Coronary artery (tissue), 2 donors: Measurements from ENCODE around the gene ZSCAN5A.
"Not testable (repeated sequence)": the region's sequence is repeated elsewhere in the genome, so short reads cannot be mapped to it uniquely, and the experiment has no call there.

Experiments used
- DNase-seq: peaks from one replicate; pipeline ENCODE4 v3.0.0-alpha.2; 2017; ENCODE audit warnings: low spot score
- H3K27ac ChIP-seq, 2 donors: fragments of 200-600 bp; sonication (generic); one replicate each; pipeline ENCODE4 v1.5.1; 2016 to 2019
- H3K4me3 ChIP-seq: fragments of 200-600 bp; sonication (generic); 2 replicates; pipeline ENCODE4 v1.5.1; 2016; ENCODE audit warnings: mild to moderate bottlenecking, moderate library complexity
- TF ChIP-seq, protein P1 (sequence below): fragments of 200-600 bp; sonication (generic); IDR thresholded peaks from one replicate; pipeline ENCODE4 v1.5.1; 2019; ENCODE audit warnings: antibody characterized with exemption

The ZSCAN5A gene

DNA sequence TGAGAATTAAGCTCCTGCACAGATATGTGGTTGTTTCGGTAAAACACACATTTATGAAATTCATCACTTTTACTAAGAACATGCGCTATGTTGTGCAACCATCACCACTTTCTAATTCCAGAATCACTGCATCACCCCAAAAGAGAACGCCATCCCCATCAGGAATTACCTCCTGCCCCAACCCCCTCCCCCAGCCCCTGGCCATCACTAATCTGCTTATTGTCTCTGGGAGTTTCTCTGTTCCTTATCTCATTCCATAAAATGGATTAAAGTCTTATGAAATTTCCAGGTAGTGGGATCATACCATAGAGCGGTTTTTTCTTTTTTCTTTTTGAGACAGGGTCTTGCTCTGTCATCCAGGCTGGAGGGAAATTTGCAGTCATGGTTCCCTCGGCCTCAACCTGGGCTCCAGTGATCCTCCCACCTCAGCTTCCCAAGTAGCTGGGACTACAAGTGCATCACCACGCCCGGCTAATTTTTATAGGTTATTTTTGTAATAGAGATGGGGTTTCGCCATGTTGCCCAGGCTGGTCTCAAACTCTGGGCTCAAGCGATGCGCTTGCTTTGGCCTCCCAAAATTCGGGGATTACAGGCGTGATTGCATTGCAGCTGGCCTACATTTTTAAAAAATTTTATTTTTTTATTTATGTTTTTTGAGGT lies 120.5 kb downstream of the ZSCAN5A start:
- no peak overlapping the region for H3K4me3 ChIP-seq
- TF ChIP-seq, protein P1, sequence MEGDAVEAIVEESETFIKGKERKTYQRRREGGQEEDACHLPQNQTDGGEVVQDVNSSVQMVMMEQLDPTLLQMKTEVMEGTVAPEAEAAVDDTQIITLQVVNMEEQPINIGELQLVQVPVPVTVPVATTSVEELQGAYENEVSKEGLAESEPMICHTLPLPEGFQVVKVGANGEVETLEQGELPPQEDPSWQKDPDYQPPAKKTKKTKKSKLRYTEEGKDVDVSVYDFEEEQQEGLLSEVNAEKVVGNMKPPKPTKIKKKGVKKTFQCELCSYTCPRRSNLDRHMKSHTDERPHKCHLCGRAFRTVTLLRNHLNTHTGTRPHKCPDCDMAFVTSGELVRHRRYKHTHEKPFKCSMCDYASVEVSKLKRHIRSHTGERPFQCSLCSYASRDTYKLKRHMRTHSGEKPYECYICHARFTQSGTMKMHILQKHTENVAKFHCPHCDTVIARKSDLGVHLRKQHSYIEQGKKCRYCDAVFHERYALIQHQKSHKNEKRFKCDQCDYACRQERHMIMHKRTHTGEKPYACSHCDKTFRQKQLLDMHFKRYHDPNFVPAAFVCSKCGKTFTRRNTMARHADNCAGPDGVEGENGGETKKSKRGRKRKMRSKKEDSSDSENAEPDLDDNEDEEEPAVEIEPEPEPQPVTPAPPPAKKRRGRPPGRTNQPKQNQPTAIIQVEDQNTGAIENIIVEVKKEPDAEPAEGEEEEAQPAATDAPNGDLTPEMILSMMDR: no peak
- DNase-seq: no peak
- no peak overlapping the region for H3K27ac ChIP-seq

DNA sequence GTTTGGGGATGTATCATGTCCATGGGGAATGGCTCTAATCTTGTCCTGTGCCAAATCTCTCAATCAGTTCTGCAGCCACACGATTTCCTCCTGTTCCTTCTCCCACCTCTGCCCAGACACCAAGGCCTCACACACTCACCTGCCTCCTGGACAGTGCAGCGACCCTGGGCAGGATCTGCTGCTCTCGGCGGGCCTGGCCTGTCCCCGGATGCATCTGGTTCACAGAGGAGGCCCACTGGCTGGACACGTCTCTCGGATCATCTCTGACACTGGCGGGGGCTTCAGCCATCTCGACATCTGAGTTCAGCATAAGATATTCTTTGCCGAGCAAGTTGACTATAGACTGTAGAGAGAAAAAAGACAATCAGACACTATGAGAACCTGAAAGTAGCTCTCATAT lies 122.9 kb downstream of the ZSCAN5A start:
- no peak for DNase-seq
- no peak overlapping the region for H3K27ac ChIP-seq
- TF ChIP-seq, protein P1: no peak
- no peak overlapping the region for H3K4me3 ChIP-seq

DNA sequence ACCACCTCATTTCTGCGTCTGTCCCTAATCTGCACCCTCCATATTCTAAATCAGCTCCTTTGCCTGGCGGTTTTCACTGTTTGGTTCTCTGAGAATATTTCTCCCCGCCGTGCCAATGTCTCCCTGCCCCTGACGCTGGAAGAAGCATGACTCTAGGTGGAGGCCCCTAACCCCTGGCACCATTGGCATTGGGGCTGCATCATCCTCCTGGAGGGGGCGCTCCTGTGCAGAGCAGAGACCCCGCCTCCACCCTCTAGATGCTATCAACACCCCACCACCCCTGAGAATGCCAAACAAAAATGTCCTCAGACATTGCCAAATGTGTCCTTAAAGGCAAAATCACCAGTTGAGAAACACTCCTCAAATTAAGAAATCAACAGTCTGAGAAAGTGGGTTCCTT lies 123.5 kb downstream of the ZSCAN5A start:
- Histone ChIP-seq H3K4me3 (no peak overlapping the region), H3K27ac (no peak overlapping the region)
- TF ChIP-seq, protein P1: no peak
- DNase-seq: no peak

DNA sequence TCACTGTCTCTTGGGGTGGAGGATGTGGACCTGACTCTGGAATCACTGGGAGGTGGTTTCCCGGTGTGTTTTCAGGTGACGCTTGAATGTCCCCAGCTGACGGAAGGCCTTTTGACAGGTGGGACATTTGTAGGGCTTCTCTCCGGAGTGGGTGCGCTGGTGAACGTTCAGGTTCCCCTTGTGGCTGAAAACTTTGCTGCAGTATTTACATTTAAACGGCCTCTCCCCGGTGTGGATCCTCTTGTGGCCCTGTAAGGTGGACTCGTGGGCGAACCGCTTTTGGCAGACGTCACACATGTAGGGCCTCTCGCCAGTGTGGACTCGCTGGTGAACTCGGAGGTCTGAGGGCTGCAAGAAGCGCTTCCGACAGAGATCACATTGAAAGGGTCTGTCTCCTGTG lies 124.9 kb downstream of the ZSCAN5A start:
- no peak for DNase-seq
- TF ChIP-seq, protein P1: no peak
- H3K27ac ChIP-seq: no peak overlapping the region
- no peak overlapping the region for H3K4me3 ChIP-seq

DNA sequence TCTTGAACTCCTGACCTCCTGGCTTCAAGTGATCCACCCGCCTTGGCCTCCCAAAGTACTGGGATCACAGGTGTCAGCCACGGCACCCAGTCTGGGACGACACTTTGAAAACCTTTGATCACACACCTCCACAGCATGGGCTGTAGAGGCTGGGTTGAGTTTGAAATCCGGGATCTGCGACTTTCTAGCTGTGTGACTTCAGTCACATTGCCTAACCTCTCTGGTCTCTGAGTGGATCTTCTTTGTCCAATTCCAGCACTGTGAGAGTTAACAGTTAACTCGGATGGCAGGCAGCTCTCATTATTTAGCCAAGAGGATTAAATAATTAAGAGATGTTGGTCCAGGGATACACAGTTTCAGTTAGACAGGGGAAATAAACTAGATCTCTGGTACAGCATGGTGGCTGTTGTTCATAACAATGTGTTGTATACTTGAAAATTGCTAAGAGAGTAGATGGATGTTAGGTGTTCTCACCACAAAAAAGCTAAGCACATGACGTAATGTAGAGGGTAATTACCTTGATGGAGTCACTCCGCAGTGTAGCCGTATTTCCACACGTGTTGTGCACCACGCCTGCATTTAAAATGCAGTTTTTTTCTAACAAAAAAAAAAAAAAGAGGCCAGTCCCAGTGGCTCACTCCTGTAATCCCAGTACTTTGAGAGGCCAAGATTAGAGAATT lies 136.9 kb downstream of the ZSCAN5A start:
- H3K27ac ChIP-seq: no peak overlapping the region
- no peak for DNase-seq
- TF ChIP-seq, protein P1: no peak

DNA sequence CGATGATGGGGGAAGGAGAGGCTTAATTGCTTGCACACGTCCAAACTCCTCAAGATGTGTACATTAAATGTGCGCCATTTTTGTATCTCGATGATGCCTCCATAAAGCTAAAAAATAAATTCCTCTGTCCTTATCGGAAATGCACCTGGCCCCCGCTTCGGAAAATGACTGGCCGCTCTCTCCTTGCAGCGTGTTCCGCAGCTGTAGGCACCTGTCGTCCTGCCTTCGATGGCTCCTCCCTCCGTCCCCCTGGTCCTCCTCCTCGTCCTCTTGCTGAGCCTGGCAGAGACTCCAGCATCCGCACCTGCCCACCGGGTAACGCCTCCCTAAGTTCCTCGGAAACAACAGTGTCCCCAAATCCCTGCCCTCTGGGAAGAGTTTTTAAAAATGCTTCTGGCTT lies 137.8 kb downstream of the ZSCAN5A start:
- no peak for DNase-seq
- no peak overlapping the region for H3K27ac ChIP-seq
- no peak overlapping the region for H3K4me3 ChIP-seq
- TF ChIP-seq, protein P1: no peak

More for the DNA sequence above, 136.9 kb downstream of the ZSCAN5A start:
- no peak overlapping the region for H3K4me3 ChIP-seq

DNA sequence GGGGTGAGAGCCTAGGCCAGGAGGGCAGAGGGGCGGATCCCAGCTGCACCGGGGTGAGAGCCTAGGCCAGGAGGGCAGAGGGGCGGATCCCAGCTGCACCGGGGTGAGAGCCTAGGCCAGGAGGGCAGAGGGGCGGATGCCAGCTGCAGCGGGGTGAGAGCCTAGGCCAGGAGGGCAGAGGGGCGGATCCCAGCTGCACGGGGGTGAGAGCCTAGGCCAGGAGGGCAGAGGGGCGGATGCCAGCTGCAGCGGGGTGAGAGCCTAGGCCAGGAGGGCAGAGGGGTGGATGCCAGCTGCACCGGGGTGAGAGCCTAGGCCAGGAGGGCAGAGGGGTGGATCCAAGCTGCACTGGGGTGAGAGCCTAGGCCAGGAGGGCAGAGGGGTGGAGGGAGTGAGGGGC lies 138.3 kb downstream of the ZSCAN5A start:
- H3K27ac ChIP-seq, H3K4me3 ChIP-seq, DNase-seq: not testable (repeated sequence)

DNA sequence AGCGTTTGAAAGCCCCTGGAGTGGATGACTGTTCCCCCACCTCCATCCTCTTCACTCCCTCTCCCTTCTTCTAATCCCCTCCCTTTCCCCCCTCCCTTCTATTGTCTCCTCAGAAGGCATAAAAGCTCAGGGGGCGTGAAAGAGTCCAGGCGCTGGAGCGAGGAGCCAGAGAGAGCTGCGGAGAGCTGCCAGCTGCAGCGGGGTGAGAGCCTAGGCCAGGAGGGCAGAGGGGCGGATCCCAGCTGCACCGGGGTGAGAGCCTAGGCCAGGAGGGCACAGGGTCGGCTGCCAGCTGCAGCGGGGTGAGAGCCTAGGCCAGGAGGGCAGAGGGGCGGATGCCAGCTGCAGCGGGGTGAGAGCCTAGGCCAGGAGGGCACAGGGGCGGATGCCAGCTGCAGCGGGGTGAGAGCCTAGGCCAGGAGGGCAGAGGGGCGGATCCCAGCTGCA lies 138.8 kb downstream of the ZSCAN5A start, which contains the start of gene GALP:
Gene GALP (plus strand): TSS at position 148 of the 447 bp plus-strand sequence. CDS start 1,101 bp downstream, outside the sequence.
- not testable (repeated sequence) for DNase-seq, H3K27ac ChIP-seq, H3K4me3 ChIP-seq
